ENCODE measurements around the gene MOV10L1.
"Not testable (repeated sequence)": the region's sequence is repeated elsewhere in the genome, so short reads cannot be mapped to it uniquely, and the experiment has no call there.

MOV10L1 gene

GRCh38 chr22:50111056-50111455 lies 21.2 kb downstream of the MOV10L1 start:
- no peak for DNase-seq

- peak; percentile 32 to 37 for DNase-seq
Observed at GRCh38 chr22:50112151-50113118, 22.6 kb downstream of the MOV10L1 start.

- no peak for DNase-seq
Observed at GRCh38 chr22:50114221-50115021, 24.6 kb downstream of the MOV10L1 start.

DNA sequence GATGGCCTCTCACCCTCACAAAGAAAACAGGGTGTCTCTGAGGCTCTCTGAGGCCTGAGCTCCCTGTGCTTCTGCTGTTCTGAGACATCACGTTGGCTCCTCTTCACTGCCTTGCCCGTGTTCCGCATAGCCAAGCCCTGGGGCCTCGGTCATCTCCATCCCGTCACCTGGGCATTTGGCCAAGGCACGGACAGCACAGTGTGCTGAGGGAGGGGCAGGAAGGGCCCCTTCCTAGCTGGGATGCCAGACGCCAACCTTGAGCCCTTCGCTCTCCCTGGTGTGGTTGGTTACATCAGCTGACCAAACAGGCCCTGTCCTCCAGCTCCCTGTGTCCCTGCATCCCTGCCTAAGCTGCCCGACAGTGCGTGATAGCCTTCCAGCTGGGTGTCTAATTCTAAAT lies 25.9 kb downstream of the MOV10L1 start:
- no peak for DNase-seq

GRCh38 chr22:50117168-50117762 lies 27.5 kb downstream of the MOV10L1 start:
- no peak for DNase-seq

DNA sequence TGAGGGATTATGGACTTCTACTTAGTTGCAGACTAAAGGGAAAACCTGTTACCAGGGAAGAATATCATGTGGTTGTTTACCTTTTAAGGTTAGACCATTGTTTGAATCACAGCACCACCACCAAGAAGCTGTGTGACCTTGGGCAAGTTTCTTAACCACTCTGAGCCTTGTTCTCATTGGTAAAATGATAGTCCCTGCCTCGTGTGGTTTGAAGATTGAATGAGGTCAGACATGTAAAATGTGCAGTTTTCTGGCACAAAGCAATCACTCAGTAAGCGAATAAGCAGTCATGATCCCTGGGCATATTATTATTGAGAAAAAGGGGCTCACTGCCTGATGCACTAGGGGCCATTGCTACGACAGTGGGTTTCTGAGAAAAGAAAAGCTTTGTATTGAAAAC lies 28.3 kb downstream of the MOV10L1 start:
- DNase-seq = no peak

DNA sequence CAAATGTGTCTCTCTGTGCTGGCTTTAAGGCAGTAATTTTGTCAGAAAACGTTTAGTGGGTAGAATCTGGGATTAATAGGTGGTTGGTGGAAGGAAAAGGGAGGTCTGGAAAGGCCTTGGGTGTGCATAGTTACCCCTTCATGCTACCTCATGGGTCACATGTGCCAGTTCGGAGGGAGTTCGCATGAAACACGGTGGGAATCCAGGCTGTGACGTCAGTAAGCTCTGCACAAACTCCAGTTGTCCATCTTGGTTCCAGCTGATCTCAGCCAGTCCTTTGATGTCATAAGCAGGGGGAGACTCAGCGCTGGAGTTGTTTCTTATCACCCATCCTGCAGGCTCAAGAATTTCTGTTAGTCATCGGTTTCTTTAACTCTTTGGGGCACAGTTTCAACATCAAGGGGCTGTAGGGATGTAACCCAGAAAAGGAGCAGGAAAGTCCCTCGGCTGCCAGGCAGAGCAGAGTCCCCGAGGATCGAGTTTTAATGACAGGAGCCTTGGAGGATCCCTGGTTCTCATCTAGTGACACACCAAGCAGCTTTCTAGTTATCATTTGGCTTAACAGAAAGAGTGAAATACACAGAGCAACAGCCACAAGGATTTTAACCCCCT lies 28.9 kb downstream of the MOV10L1 start:
- no peak for DNase-seq

DNA sequence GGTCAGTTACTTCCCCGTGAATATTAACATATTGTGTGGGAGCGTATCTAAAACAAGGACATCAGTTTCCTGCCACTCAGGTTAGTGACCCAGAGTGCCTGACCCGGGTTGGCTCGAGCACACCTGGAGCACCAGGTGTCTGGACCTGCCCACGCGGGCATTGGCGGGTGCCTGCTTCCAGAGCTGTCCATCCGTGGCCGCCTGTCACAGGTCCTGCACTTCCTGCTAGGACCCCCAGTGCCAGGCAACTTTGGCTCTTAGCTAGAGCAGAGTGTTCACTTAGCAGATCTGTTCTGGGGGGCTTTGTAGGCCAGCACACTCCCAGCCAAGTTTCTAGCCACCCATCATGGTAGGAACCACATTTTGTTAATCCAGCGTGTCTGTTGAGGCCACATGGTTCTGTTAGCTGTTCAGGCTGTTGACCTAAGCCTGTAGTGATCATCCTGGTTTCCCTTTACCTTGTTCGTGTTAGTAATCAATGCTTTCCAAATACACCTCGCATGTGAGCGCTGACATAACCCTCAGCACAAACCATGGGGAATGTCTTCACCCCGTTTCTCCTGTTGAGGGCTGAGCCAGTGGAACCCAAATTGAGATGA lies 29.5 kb downstream of the MOV10L1 start:
- no peak for DNase-seq

- DNase-seq = no peak
Observed at GRCh38 chr22:50119768-50120251, 30.0 kb downstream of the MOV10L1 start.

DNA sequence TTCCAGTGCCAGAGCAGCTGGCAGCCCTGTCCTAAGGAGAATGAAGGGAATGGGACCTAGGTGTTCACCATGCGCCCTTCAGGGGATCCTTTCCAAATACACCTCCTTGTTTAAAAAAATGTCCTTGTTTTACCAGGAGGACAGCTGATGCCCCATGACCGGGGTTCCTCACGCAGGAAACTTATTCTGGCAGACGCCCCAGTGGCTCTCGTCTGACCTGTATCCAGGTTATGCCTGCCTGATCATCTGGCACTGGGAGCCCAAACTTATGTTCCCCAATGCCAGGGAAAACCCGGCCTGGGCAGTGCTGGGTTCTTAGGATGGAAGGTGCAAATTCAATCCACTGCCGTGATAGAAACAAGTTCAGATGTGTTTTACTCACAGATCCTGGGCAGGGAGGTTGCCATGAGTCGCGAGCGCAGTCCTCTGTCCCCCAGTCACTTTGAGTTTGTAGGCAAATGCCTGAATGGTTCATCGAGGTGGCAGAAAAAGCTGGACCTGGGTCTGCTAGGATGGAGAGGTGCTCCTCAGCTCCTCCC lies 31.5 kb downstream of the MOV10L1 start:
- no peak for DNase-seq

DNA sequence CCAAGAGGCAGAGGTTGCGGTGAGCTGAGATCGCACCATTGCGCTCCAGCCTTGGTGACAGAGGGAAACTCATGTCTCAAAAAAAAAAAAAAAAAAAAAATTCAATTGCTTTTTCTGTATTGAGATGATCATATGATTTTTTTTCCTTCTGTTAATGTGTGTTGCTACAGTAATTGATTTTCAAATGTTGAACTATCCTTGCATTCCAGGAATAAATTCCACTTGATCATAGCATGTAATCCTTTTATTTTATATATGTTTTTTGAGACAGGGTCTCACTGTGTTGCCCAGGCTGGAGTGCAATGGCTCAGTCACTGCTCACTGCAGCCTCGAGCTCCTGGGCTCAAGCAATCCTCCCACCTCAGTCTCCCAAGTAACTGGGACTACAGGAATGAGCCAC lies 33.3 kb downstream of the MOV10L1 start:
- DNase-seq = no peak

DNA sequence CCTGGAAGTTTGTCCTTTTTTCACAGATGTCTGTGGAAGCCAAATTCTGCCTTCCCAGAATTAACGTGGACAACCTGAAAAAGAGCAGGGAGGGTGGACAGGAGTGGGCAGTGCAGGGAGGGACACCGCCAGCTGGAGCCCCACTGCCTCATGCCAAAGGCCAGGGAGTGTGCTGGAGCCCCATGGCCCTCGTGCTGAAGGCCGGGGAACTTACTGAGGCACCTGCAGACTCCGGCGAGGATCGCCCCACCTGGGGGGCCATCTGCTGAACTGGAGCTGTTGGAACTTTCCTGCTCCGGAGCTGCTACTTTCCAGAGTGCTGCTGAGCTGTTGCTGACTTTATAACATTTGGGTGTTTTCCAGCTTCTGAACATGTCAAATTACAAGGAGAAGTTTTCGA lies 35.2 kb downstream of the MOV10L1 start:
- no peak for DNase-seq

- no peak for DNase-seq
Observed at GRCh38 chr22:50129121-50129736, 39.4 kb downstream of the MOV10L1 start.

- no peak for DNase-seq
Observed at GRCh38 chr22:50131894-50132293, 42.1 kb downstream of the MOV10L1 start.

DNA sequence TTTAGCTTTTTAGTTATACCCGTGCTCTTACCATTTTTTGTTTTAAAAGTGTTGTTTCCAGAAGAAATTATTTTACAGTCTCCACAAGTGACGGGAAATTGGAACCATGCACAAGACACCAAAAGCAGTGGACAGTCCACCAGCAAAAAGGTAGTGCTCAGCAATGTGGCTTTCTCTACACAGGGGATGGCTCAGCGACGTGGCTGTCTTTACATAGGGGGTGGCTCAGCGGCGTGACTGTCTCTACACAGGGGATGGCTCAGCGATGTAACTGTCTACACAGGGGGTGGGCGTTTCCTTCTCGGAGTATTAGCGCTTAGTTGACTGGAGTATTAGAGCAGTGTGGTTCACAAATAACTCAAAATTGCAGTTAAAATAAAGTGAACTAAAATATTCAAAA lies 44.7 kb downstream of the MOV10L1 start:
- DNase-seq = no peak

GRCh38 chr22:50136581-50137015 lies 46.8 kb downstream of the MOV10L1 start:
- no peak for DNase-seq

DNA sequence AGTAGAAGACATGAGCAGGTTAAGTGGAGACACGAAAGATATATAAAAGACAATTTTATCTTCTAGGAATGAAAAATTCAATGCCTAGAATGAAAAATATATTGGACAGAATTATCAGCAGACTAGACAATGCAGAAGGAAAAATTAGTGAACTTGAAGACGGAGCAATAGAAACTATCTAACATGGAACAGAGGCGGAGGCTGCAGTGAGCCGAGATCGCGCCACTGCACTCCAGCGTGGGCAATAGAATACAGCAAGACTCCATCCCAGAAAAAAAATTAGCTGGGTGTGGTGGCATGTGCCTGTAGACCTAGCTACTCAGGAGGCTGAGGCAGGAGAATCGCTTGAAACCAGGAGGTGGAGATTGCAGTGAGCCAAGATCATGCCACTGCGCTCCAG lies 47.5 kb downstream of the MOV10L1 start:
- not testable (repeated sequence) for DNase-seq

DNA sequence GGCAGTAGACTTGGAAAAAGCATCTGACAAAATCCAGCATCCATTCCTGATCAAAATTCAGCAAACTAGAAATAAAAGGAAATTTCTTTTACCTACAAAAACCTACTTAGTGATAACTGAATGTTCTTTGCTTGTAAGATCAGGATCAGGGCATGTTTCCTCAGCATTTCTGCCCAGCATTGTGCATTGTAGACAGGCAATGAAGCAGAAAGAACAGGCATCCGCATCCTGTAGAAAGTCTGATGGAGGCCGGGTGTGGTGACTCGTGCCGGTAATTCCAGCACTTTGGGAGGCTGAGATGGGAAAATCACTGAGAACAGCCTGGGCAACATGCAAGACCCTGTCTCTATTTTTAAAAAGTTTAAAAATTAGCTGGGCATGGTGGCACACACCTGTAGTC lies 48.2 kb downstream of the MOV10L1 start:
- no peak for DNase-seq

- DNase-seq = no peak
Observed at GRCh38 chr22:50138988-50139387, 49.2 kb downstream of the MOV10L1 start.

- DNase-seq = no peak
Observed at GRCh38 chr22:50139843-50140415, 50.1 kb downstream of the MOV10L1 start.

DNA sequence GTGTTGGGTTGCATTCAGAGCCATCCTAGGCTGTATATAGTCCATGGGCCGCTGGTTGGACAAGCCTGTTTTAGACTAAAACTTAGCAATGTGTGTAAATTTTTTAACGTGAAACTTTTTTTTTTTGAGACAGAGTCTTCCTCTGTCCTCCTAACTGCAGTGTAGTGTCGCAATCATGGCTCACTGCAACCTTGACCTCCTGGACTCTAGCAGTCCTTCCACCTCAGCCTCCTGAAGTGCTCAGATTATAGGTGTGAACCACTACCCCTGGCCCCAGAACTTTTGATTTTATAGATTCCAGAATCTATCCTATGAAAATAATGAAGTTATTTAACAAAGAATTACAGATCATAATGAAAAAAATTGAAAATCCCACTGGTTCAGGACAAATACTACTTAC lies 50.8 kb downstream of the MOV10L1 start:
- peak; percentile 19 for DNase-seq
